LNCaP clone FGC (cell line): ENCODE measurements around the gene CDC42BPA.

Experiments used
- DNase-seq: peaks from one replicate; pipeline ENCODE4 v3.0.0-alpha.2; 2011; ENCODE audit warnings: low read depth
- H3K4me3 ChIP-seq: 2 replicates; pipeline ENCODE4 v1.5.1; 2011; ENCODE audit warnings: mild to moderate bottlenecking, low read depth, low read length, control low read depth
- CTCF ChIP-seq: IDR thresholded peaks from 2 replicates; pipeline ENCODE4 v1.5.1; 2012; ENCODE audit warnings: mild to moderate bottlenecking; ENCODE audit not compliant: control insufficient read depth, insufficient read depth; ENCODE audit errors: extremely low read depth

CDC42BPA gene

GRCh38 chr1:227033880-227034279 is 284.4 kb downstream of the CDC42BPA start:
- no peak for DNase-seq
- TF ChIP-seq CTCF = no peak
- H3K4me3 ChIP-seq = no peak overlapping the region

- DNase-seq = no peak
- TF ChIP-seq CTCF = no peak
- no peak overlapping the region for H3K4me3 ChIP-seq
Measured at GRCh38 chr1:227032396-227032795, 285.9 kb downstream of the CDC42BPA start.

GRCh38 chr1:227016990-227017389 is 301.3 kb downstream of the CDC42BPA start:
- DNase-seq = peak; percentile 81
- no peak for TF ChIP-seq CTCF
- peak overlapping the region; percentile 36 for H3K4me3 ChIP-seq

GRCh38 chr1:227010645-227011044 is 307.6 kb downstream of the CDC42BPA start:
- DNase-seq = no peak
- no peak for TF ChIP-seq CTCF
- no peak overlapping the region for H3K4me3 ChIP-seq

- H3K4me3 ChIP-seq = no peak overlapping the region
- TF ChIP-seq CTCF = no peak
- DNase-seq = no peak
Measured at GRCh38 chr1:227009937-227010336, 308.4 kb downstream of the CDC42BPA start.

- no peak overlapping the region for H3K4me3 ChIP-seq
- no peak for TF ChIP-seq CTCF
- no peak for DNase-seq
Measured at GRCh38 chr1:227006226-227006796, 312.0 kb downstream of the CDC42BPA start.

GRCh38 chr1:227004796-227005195 is 313.5 kb downstream of the CDC42BPA start:
- H3K4me3 ChIP-seq = no peak overlapping the region
- no peak for DNase-seq
- TF ChIP-seq CTCF = no peak
